ENCODE measurements around the gene KCNC2. TPM values are rescaled to one million over a fixed set of nuclear protein-coding genes. Genes with fewer than 3 reads are reported as not detected.
A peak's percentile ranks its signal among the peaks of the same experiment; 100 is the strongest.

The KCNC2 gene
- total and polyA plus RNA-seq, 8 donors = 0.37 TPM; not detected in 7

- Histone ChIP-seq H3K27me3 (no peaks in the 10 kb centered on the region), H3K9me3 (no peaks in the 10 kb centered on the region), H3K4me3 (no peak overlapping the region), H3K36me3 (no peaks in the 10 kb centered on the region), H3K4me1 (peaks cover 0 to 3% (median 0%) of the 10 kb centered on the region in 4 donors), H3K27ac (no peak overlapping the region)
- intact Hi-C loops (cut with DNase I; ENCODE audit: low total_unique reads) = no loop called here
- WGBS, 5 donors = 26 to 55% (median 37%) methylated on average over 1 of the region's 1 CpG
- peak in 1 of 2 donors; percentile 4 for DNase-seq
- no peak for TF ChIP-seq POLR2AphosphoS5 (IDR thresholded peaks at IDR 0.05)
- no peak for TF ChIP-seq POLR2A (IDR thresholded peaks at IDR 0.05)
- TF ChIP-seq, protein P1, sequence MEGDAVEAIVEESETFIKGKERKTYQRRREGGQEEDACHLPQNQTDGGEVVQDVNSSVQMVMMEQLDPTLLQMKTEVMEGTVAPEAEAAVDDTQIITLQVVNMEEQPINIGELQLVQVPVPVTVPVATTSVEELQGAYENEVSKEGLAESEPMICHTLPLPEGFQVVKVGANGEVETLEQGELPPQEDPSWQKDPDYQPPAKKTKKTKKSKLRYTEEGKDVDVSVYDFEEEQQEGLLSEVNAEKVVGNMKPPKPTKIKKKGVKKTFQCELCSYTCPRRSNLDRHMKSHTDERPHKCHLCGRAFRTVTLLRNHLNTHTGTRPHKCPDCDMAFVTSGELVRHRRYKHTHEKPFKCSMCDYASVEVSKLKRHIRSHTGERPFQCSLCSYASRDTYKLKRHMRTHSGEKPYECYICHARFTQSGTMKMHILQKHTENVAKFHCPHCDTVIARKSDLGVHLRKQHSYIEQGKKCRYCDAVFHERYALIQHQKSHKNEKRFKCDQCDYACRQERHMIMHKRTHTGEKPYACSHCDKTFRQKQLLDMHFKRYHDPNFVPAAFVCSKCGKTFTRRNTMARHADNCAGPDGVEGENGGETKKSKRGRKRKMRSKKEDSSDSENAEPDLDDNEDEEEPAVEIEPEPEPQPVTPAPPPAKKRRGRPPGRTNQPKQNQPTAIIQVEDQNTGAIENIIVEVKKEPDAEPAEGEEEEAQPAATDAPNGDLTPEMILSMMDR (IDR thresholded peaks at IDR 0.05) = peak in 1 of 7 experiments; percentile 10
These were observed 122.0 kb downstream of the KCNC2 start for GRCh38 chr12:75087654-75088053.

DNA sequence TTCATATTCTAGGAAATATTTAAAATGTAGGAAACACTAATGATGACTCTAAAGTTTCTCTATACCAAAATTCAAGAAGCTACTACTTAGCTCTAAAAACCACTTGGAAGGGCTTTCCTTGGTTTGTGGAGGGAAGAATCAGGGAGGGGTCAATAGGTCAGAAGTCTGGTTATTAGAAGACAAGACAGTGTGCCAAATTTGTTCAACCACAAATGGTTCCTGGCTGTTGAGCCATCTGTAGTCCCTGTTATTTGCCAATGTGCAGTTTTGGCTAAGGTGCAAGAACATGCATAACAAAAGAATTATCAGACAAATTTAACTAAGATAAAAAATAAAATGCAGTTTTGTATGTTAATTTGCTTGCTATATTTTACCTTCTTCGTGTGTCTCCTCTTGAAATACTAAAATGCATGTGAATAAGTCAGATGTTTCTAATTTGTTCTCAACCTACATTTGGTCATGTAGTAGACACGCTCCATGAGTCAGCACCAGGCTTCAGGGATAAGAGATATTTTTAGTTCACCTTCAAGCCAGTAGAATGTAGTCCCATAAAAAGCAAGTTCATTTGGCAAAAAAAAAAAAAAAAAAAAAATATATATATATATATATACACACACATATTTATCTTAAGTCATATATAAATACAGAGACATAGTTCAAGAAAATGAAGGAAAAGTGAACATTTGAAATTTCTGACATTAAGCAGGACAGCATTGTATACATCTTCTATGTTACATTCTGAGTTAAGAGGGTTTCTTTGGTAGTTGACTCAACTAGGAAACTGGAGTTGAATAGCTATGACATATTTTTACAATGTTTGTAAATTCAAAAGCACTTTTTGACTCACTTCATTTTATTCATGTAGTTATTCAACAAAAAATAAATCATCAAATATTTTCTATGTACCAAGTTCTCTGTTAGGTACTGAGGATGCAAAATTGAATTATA lies 123.3 kb downstream of the KCNC2 start:
- H3K36me3 ChIP-seq = no peaks in the 10 kb centered on the region
- TF ChIP-seq POLR2AphosphoS5 (IDR thresholded peaks at IDR 0.05) (no peak), POLR2A (IDR thresholded peaks at IDR 0.05) (no peak), EP300 (IDR thresholded peaks at IDR 0.05) (no peak)
- TF ChIP-seq, protein P1 (IDR thresholded peaks at IDR 0.05) = no peak
- intact Hi-C loops (cut with DNase I; ENCODE audit: low total_unique reads) = no loop called here
- peaks cover 0 to 3% (median 0%) of the 10 kb centered on the region in 4 donors for H3K4me1 ChIP-seq
- H3K4me3 ChIP-seq = no peak overlapping the region
- no peaks in the 10 kb centered on the region for H3K9me3 ChIP-seq
- no peak for DNase-seq
- no peaks in the 10 kb centered on the region for H3K27me3 ChIP-seq
- no peak overlapping the region for H3K27ac ChIP-seq
- WGBS, 5 donors = 46 to 64% (median 51%) methylated on average over 2 of the region's 2 CpGs

DNA sequence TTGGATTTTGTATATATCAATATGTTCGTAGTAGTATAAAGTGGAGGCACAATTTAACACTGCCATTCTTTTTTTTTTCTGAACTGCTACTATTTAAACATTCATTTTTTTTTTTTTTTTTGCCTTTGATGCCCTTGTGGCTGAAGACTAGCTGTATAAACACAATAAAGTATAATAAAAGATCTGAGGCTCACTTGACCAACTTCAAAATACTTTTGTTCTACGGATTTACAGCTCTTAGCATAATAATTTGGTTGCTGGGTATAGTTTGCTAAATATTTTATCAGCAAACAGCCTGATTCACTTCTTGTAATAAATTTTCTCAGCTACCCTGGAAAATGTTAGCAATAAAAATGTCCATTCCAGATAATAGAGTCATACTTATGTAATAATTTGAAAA lies 128.3 kb downstream of the KCNC2 start:
- Histone ChIP-seq H3K27me3 (no peaks in the 10 kb centered on the region), H3K4me1 (no peaks in the 10 kb centered on the region), H3K9me3 (no peaks in the 10 kb centered on the region), H3K36me3 (no peaks in the 10 kb centered on the region), H3K4me3 (no peak overlapping the region), H3K27ac (no peak overlapping the region)
- no peak for DNase-seq
- intact Hi-C loops (cut with DNase I; ENCODE audit: low total_unique reads) = no loop called here
- 47 to 54% (median 53%) methylated on average over 2 of the region's 2 CpGs for WGBS, 5 donors
- TF ChIP-seq POLR2AphosphoS5 (IDR thresholded peaks at IDR 0.05) = no peak
- TF ChIP-seq, protein P1 (IDR thresholded peaks at IDR 0.05) = no peak
- TF ChIP-seq EP300 (IDR thresholded peaks at IDR 0.05) = no peak
- TF ChIP-seq POLR2A (IDR thresholded peaks at IDR 0.05) = no peak

DNA sequence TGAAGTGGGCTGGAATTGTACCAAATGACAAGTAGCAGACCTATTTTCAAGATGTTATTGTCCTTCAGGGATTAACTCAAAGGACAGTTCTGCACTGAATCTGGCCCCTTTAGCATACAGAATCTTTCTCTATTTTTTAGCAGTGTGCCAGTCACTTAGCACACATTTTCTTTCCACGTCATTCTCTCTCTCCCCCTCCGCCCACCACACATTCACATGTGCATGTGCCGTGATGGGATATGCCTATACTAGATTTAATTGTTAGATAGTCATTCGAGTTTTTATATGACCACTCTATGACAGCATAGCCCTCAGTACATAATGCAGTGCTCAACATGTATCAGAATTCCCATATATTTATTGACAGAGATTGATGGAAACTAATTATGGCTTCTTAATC lies 129.1 kb downstream of the KCNC2 start:
- TF ChIP-seq, protein P1 (IDR thresholded peaks at IDR 0.05) = no peak
- TF ChIP-seq POLR2A (IDR thresholded peaks at IDR 0.05) = no peak
- no peak for TF ChIP-seq EP300 (IDR thresholded peaks at IDR 0.05)
- TF ChIP-seq POLR2AphosphoS5 (IDR thresholded peaks at IDR 0.05) = no peak
- no peaks in the 10 kb centered on the region for H3K9me3 ChIP-seq

More for the DNA sequence above, 129.1 kb downstream of the KCNC2 start:
- Histone ChIP-seq H3K27me3 (no peaks in the 10 kb centered on the region), H3K27ac (no peak overlapping the region), H3K4me3 (no peak overlapping the region), H3K4me1 (no peaks in the 10 kb centered on the region), H3K36me3 (no peaks in the 10 kb centered on the region)
- intact Hi-C loops (cut with DNase I; ENCODE audit: low total_unique reads) = no loop called here
- WGBS, 5 donors = 71 to 80% (median 77%) methylated on average over 4 of the region's 4 CpGs
- DNase-seq = no peak
